GM12878 (cell line): ENCODE measurements around the gene DPP3. TPM values are rescaled to one million over a fixed set of nuclear protein-coding genes. Genes with fewer than 3 reads are reported as not detected.
A peak's percentile ranks its signal among the peaks of the same experiment; 100 is the strongest.

ENCODE experiments used
- ATAC-seq: fragments of 200-7000 bp; cut with Tn5 transposase; 3 replicates; pipeline ENCODE4 v1.9.1; 2020; ENCODE audit warnings: mild to moderate bottlenecking, moderate library complexity
- BruUV-seq: library from RNA; stranded (reverse); fragments of 400-500 nt; replicated peaks from 2 replicates; lab custom pipeline; 2021; lab: Mats Ljungman, UMichigan
- CTCF ChIA-PET: fragments of 300-600 bp; sonication (Branson Sonifier 250); formaldehyde crosslinking; extraction: SDS; loops from one replicate; lab custom pipeline; 2021; ENCODE audit warnings: inconsistent platforms; lab: Yijun Ruan, JAX
- POLR2A ChIA-PET: fragments of 350-600 bp; formaldehyde crosslinking; extraction: SDS; loops from one replicate; lab custom pipeline; 2021; ENCODE audit warnings: inconsistent platforms; lab: Charles Lee
- RAD21 ChIA-PET: fragments of 300-600 bp; sonication (Branson Sonifier 250); formaldehyde crosslinking; loops from one replicate; lab custom pipeline; 2023; ENCODE audit warnings: antibody characterized with exemption; ENCODE audit not compliant: unreplicated experiment; lab: Charles Lee
- SMC1A ChIA-PET: fragments of 300-600 bp; sonication (Branson Sonifier 250); formaldehyde crosslinking; loops from one replicate; lab custom pipeline; 2023; ENCODE audit not compliant: unreplicated experiment, uncharacterized antibody; lab: Charles Lee
- DNase-seq: peaks from one replicate; pipeline ENCODE4 v3.0.0-alpha.2; 2011; ENCODE audit warnings: low read depth, low spot score
- FAIRE-seq: peaks from 3 replicates; lab custom pipeline; 2011; peaks lifted over from hg19 to GRCh38; lab: Jason Lieb, UNC
- H2AFZ ChIP-seq: 2 replicates; pipeline ENCODE4 v1.6.0; 2011; ENCODE audit warnings: low read depth, low read length, control low read depth; ENCODE audit not compliant: control insufficient read depth
- H3K27ac ChIP-seq: 2 replicates; pipeline ENCODE4 v1.5.1; 2011; ENCODE audit warnings: control low read depth; ENCODE audit not compliant: control insufficient read depth, insufficient read depth
- H3K27me3 ChIP-seq, 2 experiments: replicated peaks in 1 of 2; 2 replicates each; pipeline versions ENCODE4 v1.6.0 to v1.6.1; 2011; ENCODE audit warnings: low read length in 1 of 2; ENCODE audit not compliant: control insufficient read depth in 2 of 2, insufficient read depth in 2 of 2
- H3K36me3 ChIP-seq, 2 experiments: 2 replicates each; pipeline ENCODE4 v1.5.1; 2011; ENCODE audit warnings: low read length in 1 of 2; ENCODE audit not compliant: control insufficient read depth in 2 of 2, insufficient read depth in 2 of 2
- H3K4me1 ChIP-seq: 2 replicates; pipeline ENCODE4 v1.6.1; 2011; ENCODE audit warnings: mild to moderate bottlenecking, low read length, moderate library complexity, mixed read lengths; ENCODE audit not compliant: control insufficient read depth, insufficient read depth
- H3K4me2 ChIP-seq: 2 replicates; pipeline ENCODE4 v1.6.0; 2011; ENCODE audit warnings: control low read depth; ENCODE audit not compliant: control insufficient read depth, insufficient read depth
- H3K4me3 ChIP-seq: fragments of 200-600 bp; sonication (generic); 2 replicates; pipeline ENCODE4 v1.5.1; 2016
- H3K79me2 ChIP-seq: 2 replicates; pipeline ENCODE4 v1.6.0; 2011; ENCODE audit warnings: low read length; ENCODE audit not compliant: control insufficient read depth, insufficient read depth
- H3K9ac ChIP-seq: 2 replicates; pipeline ENCODE4 v1.8.0; 2011; ENCODE audit warnings: low read length, control low read depth, mixed read lengths; ENCODE audit not compliant: control insufficient read depth, insufficient read depth
- H3K9me3 ChIP-seq: replicated peaks from 3 replicates; pipeline ENCODE4 v1.5.1; 2011; ENCODE audit warnings: mild to moderate bottlenecking, low read length; ENCODE audit not compliant: control insufficient read depth, insufficient read depth
- H4K20me1 ChIP-seq: 2 replicates; pipeline ENCODE4 v1.6.0; 2011; ENCODE audit not compliant: control insufficient read depth, insufficient read depth
- CHD2 ChIP-seq: IDR thresholded peaks from 2 replicates; pipeline ENCODE4 v1.6.1; 2011; ENCODE audit warnings: low read depth, low read length, improper control_type of control experiment, borderline replicate concordance
- FOS ChIP-seq: IDR thresholded peaks from 3 replicates; pipeline ENCODE4 v1.6.1; 2011; ENCODE audit warnings: borderline replicate concordance; ENCODE audit not compliant: insufficient read length; ENCODE audit errors: extremely low read depth
- HDAC6 ChIP-seq: fragments of 200-600 bp; sonication (generic); IDR thresholded peaks from one replicate; pipeline ENCODE4 v1.8.0; 2017; ENCODE audit warnings: antibody characterized with exemption; ENCODE audit not compliant: unreplicated experiment
- JUND ChIP-seq: IDR thresholded peaks from 2 replicates; pipeline ENCODE4 v1.6.1; 2012; ENCODE audit warnings: low read depth, mild to moderate bottlenecking, low read length, improper control_type of control experiment, moderate library complexity
- NR2C2 ChIP-seq: IDR thresholded peaks from 2 replicates; pipeline ENCODE4 v1.6.1; 2011; ENCODE audit warnings: borderline replicate concordance, low read depth; ENCODE audit not compliant: control insufficient read depth, insufficient read length
- PML ChIP-seq: IDR thresholded peaks from 2 replicates; pipeline ENCODE4 v1.6.1; 2012; ENCODE audit warnings: low read length, inconsistent platforms
- RCOR1 ChIP-seq: conservative IDR thresholded peaks from 2 replicates; pipeline ENCODE4 v1.6.1; 2012; ENCODE audit warnings: low read depth, low read length, improper control_type of control experiment
- REST ChIP-seq: IDR thresholded peaks from 2 replicates; pipeline ENCODE4 v1.6.1; 2012; ENCODE audit warnings: mild to moderate bottlenecking, low read depth, low read length
- RFX5 ChIP-seq: IDR thresholded peaks from 2 replicates; pipeline ENCODE4 v1.6.1; 2011; ENCODE audit warnings: low read depth, low read length, improper control_type of control experiment
- TCF7 ChIP-seq: IDR thresholded peaks from 2 replicates; pipeline ENCODE4 v1.6.1; 2014; ENCODE audit warnings: antibody characterized with exemption, borderline replicate concordance
- ZSCAN29 ChIP-seq: fragments of 450-650 bp; IDR thresholded peaks from 2 replicates; pipeline ENCODE4 v1.6.1; 2017; ENCODE audit warnings: mild to moderate bottlenecking, moderate library complexity
- WGBS: methylation state at CpG from one replicate; pipeline ENCODE4 v1.1.6; 2016; ENCODE audit warnings: low lambda C conversion rate; ENCODE audit not compliant: insufficient replicate concordance, insufficient coverage; ENCODE audit errors: missing lambda C conversion rate; 5-methylcytosine and 5-hydroxymethylcytosine counted together
- in situ Hi-C: fragments of 300-500 bp; cut with MboI; formaldehyde crosslinking; loops from 9 replicates; pipeline ENCODE4 v1.14.3; 2018; ENCODE audit warnings: mixed read lengths
- intact Hi-C: fragments of 100-400 bp; cut with micrococcal nuclease; formaldehyde crosslinking; loops from one replicate; pipeline ENCODE4 v1.14.2; 2022; ENCODE audit not compliant: unreplicated experiment
- polyA plus RNA-seq, 11 experiments: library from polyadenylated mRNA; depleted of rRNA in 4 of 11; unstranded in 6 of 11; stranded (reverse) in 5 of 11; fragments of >200 nt; fragmentation: Nextera tagmentation in 4 of 11; fragmentation: Illumina TruSeq in 1 of 11; extraction: Ambion mirVana in 4 of 11; extraction: Trizol in 1 of 11; gene quantifications; 1 replicate in 1 of 11; 2 replicates in 10 of 11; pipeline versions ENCODE4 v1.2.1 to v1.2.3, GENCODE V29; 2011 to 2016; ENCODE audit warnings: inconsistent platforms in 2 of 11, missing spikeins in 2 of 11, low read depth in 1 of 11
- total RNA-seq, 4 experiments: library from RNA; depleted of rRNA in 3 of 4; stranded (reverse); fragments of >200 nt in 3 of 4; fragmentation: Illumina TruSeq in 1 of 4; extraction: Trizol in 1 of 4; gene quantifications; 2 replicates each; pipeline versions ENCODE4 v1.2.1 to v1.2.3, GENCODE V29; 2013 to 2021
- TF ChIP-seq, protein P1 (sequence below): IDR thresholded peaks from 2 replicates; pipeline ENCODE4 v1.6.1; 2012; ENCODE audit warnings: improper control_type of control experiment, low read depth, low read length; ENCODE audit not compliant: insufficient replicate concordance
- TF ChIP-seq, protein P2 (sequence below), 3 experiments: IDR thresholded peaks in 2 of 3; conservative IDR thresholded peaks in 1 of 3; 2 replicates each; pipeline ENCODE4 v1.5.1; 2011; ENCODE audit warnings: low read depth in 3 of 3, low read length in 3 of 3, mild to moderate bottlenecking in 3 of 3, control low read depth in 2 of 3, moderate library complexity in 2 of 3, inconsistent platforms in 1 of 3, mixed read lengths in 1 of 3; ENCODE audit not compliant: control insufficient read depth in 2 of 3, insufficient read depth in 1 of 3; ENCODE audit errors: extremely low read depth in 1 of 3

Gene DPP3
- total and polyA plus RNA-seq, 10 of the 15 experiments (the other 5 are each of a cell fraction or from before 2014, with no cell fraction given), result 6.0 to 117 (median 78.1) TPM

DNA sequence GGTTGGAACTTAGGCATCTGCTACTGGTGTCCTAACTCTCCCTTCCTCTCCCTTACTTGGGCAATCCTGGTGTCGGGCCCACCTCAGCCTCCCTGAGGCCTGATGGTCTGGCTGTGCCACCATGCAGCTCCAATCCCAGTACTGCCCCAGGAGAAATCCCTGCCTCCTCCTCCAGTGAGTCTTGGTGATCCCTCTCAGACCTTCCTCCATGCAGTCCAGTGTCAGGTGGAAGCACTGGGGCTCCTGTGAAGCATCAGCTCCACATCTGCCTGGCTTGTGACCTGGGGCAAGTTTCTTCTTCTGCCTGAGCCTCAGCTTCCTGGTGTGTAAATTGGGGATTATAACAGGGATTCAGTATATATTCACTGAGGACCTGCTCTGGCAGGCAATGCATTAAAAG lies 15.3 kb upstream of the DPP3 start:
- intact Hi-C loops, result no loop called here
- FAIRE-seq (no peak), ATAC-seq (no peak), DNase-seq (no peak)
- Histone ChIP-seq H3K79me2 (no peaks in the 10 kb centered on the region), H2AFZ (peak overlapping the region; percentile 55; the same call in 1 of the 2 replicates), H3K27me3 (no peaks in the 10 kb centered on the region), H3K4me3 (no peak overlapping the region; the same call in 1 of the 2 replicates), H3K4me2 (0 out of 2 replicates have a peak overlapping the region, but pooled peaks have one; percentile 25), H3K9ac (peak overlapping the region; percentile 20; the same call in 1 of the 2 replicates), H3K4me1 (peaks cover 14% of the 10 kb centered on the region), H4K20me1 (no peaks in the 10 kb centered on the region), H3K9me3 (no peaks in the 10 kb centered on the region; the same call in 1 of the 3 replicates), H3K36me3 (no peaks in the 10 kb centered on the region), H3K27ac (no peak overlapping the region)
- in situ Hi-C loops, result no loop called here
- SMC1A ChIA-PET, result interaction anchor here (0.8 to 1.1 kb wide), 3 partner anchors 9 to 152 kb away, joined by 3 to 5 read pairs (median 3); partner anchors contain the start of gene MRPL11
- CTCF ChIA-PET, result interaction anchor here (0.5 to 4.5 kb wide), 4 partner anchors 14 to 756 kb away, joined by 3 to 46 read pairs (median 6); partner anchors contain the start of gene MRPL11
- BruUV-seq, result no TSS peak
- RAD21 ChIA-PET, result interaction anchor here (1.0 kb wide), 1 partner anchor 15 kb away, joined by 3 read pairs; the partner anchor contains the start of gene DPP3
- 38% methylated on average over 1 of the region's 1 CpG for WGBS
- POLR2A ChIA-PET, result interaction anchor here (0.6 to 1.2 kb wide), 3 partner anchors 15 to 26 kb away, joined by 3 read pairs; partner anchors contain the start of genes DPP3 and MRPL11
- TF ChIP-seq NR2C2 (no peak), PML (no peak), TCF7 (no peak), REST (no peak), HDAC6 (no peak), RCOR1 (no peak), RFX5 (no peak), JUND (no peak), CHD2 (no peak), ZSCAN29 (no peak), FOS (no peak)
- TF ChIP-seq, protein P1, sequence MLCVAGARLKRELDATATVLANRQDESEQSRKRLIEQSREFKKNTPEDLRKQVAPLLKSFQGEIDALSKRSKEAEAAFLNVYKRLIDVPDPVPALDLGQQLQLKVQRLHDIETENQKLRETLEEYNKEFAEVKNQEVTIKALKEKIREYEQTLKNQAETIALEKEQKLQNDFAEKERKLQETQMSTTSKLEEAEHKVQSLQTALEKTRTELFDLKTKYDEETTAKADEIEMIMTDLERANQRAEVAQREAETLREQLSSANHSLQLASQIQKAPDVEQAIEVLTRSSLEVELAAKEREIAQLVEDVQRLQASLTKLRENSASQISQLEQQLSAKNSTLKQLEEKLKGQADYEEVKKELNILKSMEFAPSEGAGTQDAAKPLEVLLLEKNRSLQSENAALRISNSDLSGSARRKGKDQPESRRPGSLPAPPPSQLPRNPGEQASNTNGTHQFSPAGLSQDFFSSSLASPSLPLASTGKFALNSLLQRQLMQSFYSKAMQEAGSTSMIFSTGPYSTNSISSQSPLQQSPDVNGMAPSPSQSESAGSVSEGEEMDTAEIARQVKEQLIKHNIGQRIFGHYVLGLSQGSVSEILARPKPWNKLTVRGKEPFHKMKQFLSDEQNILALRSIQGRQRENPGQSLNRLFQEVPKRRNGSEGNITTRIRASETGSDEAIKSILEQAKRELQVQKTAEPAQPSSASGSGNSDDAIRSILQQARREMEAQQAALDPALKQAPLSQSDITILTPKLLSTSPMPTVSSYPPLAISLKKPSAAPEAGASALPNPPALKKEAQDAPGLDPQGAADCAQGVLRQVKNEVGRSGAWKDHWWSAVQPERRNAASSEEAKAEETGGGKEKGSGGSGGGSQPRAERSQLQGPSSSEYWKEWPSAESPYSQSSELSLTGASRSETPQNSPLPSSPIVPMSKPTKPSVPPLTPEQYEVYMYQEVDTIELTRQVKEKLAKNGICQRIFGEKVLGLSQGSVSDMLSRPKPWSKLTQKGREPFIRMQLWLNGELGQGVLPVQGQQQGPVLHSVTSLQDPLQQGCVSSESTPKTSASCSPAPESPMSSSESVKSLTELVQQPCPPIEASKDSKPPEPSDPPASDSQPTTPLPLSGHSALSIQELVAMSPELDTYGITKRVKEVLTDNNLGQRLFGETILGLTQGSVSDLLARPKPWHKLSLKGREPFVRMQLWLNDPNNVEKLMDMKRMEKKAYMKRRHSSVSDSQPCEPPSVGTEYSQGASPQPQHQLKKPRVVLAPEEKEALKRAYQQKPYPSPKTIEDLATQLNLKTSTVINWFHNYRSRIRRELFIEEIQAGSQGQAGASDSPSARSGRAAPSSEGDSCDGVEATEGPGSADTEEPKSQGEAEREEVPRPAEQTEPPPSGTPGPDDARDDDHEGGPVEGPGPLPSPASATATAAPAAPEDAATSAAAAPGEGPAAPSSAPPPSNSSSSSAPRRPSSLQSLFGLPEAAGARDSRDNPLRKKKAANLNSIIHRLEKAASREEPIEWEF, result no peak
- TF ChIP-seq, protein P2, sequence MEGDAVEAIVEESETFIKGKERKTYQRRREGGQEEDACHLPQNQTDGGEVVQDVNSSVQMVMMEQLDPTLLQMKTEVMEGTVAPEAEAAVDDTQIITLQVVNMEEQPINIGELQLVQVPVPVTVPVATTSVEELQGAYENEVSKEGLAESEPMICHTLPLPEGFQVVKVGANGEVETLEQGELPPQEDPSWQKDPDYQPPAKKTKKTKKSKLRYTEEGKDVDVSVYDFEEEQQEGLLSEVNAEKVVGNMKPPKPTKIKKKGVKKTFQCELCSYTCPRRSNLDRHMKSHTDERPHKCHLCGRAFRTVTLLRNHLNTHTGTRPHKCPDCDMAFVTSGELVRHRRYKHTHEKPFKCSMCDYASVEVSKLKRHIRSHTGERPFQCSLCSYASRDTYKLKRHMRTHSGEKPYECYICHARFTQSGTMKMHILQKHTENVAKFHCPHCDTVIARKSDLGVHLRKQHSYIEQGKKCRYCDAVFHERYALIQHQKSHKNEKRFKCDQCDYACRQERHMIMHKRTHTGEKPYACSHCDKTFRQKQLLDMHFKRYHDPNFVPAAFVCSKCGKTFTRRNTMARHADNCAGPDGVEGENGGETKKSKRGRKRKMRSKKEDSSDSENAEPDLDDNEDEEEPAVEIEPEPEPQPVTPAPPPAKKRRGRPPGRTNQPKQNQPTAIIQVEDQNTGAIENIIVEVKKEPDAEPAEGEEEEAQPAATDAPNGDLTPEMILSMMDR (IDR thresholded peaks at IDR 0.05 in 2 of 3, conservative IDR thresholded peaks at IDR 0.05 in 1 of 3; ENCODE audit: control insufficient read depth in 2 of 3, extremely low read depth in 1 of 3, insufficient read depth in 1 of 3, low read depth in 3 of 3, low read length in 3 of 3), result no peak
